HepG2 (cell line): Measurements from ENCODE around the gene INO80B. TPM values are rescaled to one million over a fixed set of nuclear protein-coding genes. Genes with fewer than 3 reads are reported as not detected.

Experiments used
- ADNP ChIP-seq: sonication (generic); formaldehyde crosslinking; IDR thresholded peaks from 2 replicates; pipeline ENCODE4 v1.4.0; 2020; ENCODE audit warnings: missing genetic modification reagents
- AGO2 ChIP-seq: fragments of 200-400 bp; formaldehyde crosslinking; optimal IDR thresholded peaks from 2 replicates; pipeline ENCODE3; 2017; ENCODE audit warnings: mild to moderate bottlenecking, low read depth, low read length, moderate library complexity
- ATM ChIP-seq: fragments of 450-650 bp; IDR thresholded peaks from 2 replicates; pipeline ENCODE4 v1.7.1; 2017; ENCODE audit warnings: mild to moderate bottlenecking, borderline replicate concordance
- ELF1 ChIP-seq: sonication (generic); formaldehyde crosslinking; IDR thresholded peaks from 2 replicates; pipeline ENCODE4 v1.4.0; 2020; ENCODE audit warnings: missing genetic modification reagents
- FOXO4 ChIP-seq: sonication (generic); formaldehyde crosslinking; conservative IDR thresholded peaks from 2 replicates; pipeline ENCODE4 v1.8.1; 2023; ENCODE audit warnings: missing genetic modification reagents
- KDM2A ChIP-seq: sonication (generic); formaldehyde crosslinking; IDR thresholded peaks from 2 replicates; pipeline ENCODE4 v1.4.0; 2020; ENCODE audit warnings: low read depth, missing genetic modification reagents, borderline replicate concordance
- NCOR1 ChIP-seq: fragments of 200-600 bp; sonication (generic); IDR thresholded peaks from 2 replicates; pipeline ENCODE4 v1.7.0; 2017; ENCODE audit warnings: antibody characterized with exemption, low read length, borderline replicate concordance
- POLR2A ChIP-seq, 2 experiments: IDR thresholded peaks; 2 replicates each; pipeline ENCODE4 v1.6.1; 2011; ENCODE audit warnings: low read depth in 2 of 2, low read length in 2 of 2, mild to moderate bottlenecking in 1 of 2, moderate library complexity in 1 of 2; ENCODE audit not compliant: insufficient read depth in 1 of 2
- PPARG ChIP-seq: conservative IDR thresholded peaks from 2 replicates; pipeline ENCODE4 v1.6.1; 2016; ENCODE audit warnings: missing biosample characterization, missing genetic modification reagents
- PRMT3 ChIP-seq: sonication (generic); formaldehyde crosslinking; IDR thresholded peaks from 2 replicates; pipeline ENCODE4 v1.8.1; 2022; ENCODE audit warnings: low read depth, mild to moderate bottlenecking, moderate library complexity, missing genetic modification reagents, borderline replicate concordance
- SKI ChIP-seq: fragments of 450-650 bp; IDR thresholded peaks from one replicate; pipeline ENCODE4 v1.6.1; 2018; ENCODE audit warnings: mild to moderate bottlenecking; ENCODE audit not compliant: partially characterized antibody
- SRY ChIP-seq: sonication (generic); formaldehyde crosslinking; IDR thresholded peaks from 2 replicates; pipeline ENCODE4 v1.8.0; 2022; ENCODE audit warnings: mild to moderate bottlenecking, missing genetic modification reagents
- TAF15 ChIP-seq: fragments of 200-400 bp; formaldehyde crosslinking; IDR thresholded peaks from one replicate; pipeline ENCODE4 v1.6.1; 2018; ENCODE audit warnings: mild to moderate bottlenecking, low read depth, low read length; ENCODE audit not compliant: poor library complexity, severe bottlenecking
- TFDP2 ChIP-seq: sonication (generic); formaldehyde crosslinking; IDR thresholded peaks from 2 replicates; pipeline ENCODE4 v1.4.0; 2020; ENCODE audit warnings: missing genetic modification reagents
- THYN1 ChIP-seq: sonication (generic); formaldehyde crosslinking; IDR thresholded peaks from 2 replicates; pipeline ENCODE4 v1.8.1; 2023; ENCODE audit warnings: low read depth, mild to moderate bottlenecking, moderate library complexity, missing genetic modification reagents, borderline replicate concordance
- TP53 ChIP-seq: sonication (generic); formaldehyde crosslinking; conservative IDR thresholded peaks from 2 replicates; pipeline ENCODE4 v1.4.0; 2020; ENCODE audit warnings: missing genetic modification reagents
- TRIM24 ChIP-seq: sonication (generic); formaldehyde crosslinking; IDR thresholded peaks from 2 replicates; pipeline ENCODE4 v1.8.0; 2022; ENCODE audit warnings: mild to moderate bottlenecking, missing genetic modification reagents
- ZBTB2 ChIP-seq: sonication (generic); formaldehyde crosslinking; IDR thresholded peaks from 2 replicates; pipeline ENCODE4 v1.8.0; 2022; ENCODE audit warnings: low read depth, missing genetic modification reagents
- ZFP82 ChIP-seq: sonication (generic); formaldehyde crosslinking; IDR thresholded peaks from 2 replicates; pipeline ENCODE4 v1.5.1; 2020; ENCODE audit warnings: mild to moderate bottlenecking, missing genetic modification reagents, borderline replicate concordance
- ZNF572 ChIP-seq: sonication (generic); formaldehyde crosslinking; IDR thresholded peaks from 2 replicates; pipeline ENCODE4 v1.5.1; 2020; ENCODE audit warnings: mild to moderate bottlenecking, missing genetic modification reagents
- ZNF678 ChIP-seq: sonication (generic); formaldehyde crosslinking; IDR thresholded peaks from 2 replicates; pipeline ENCODE4 v1.4.0; 2020; ENCODE audit warnings: mild to moderate bottlenecking, missing genetic modification reagents
- ZNF687 ChIP-seq: sonication (generic); formaldehyde crosslinking; IDR thresholded peaks from 2 replicates; pipeline ENCODE4 v1.5.1; 2020; ENCODE audit warnings: mild to moderate bottlenecking, missing genetic modification reagents, moderate library complexity
- ZNF749 ChIP-seq: sonication (generic); formaldehyde crosslinking; IDR thresholded peaks from 2 replicates; pipeline ENCODE4 v1.8.0; 2022; ENCODE audit warnings: mild to moderate bottlenecking, missing genetic modification reagents, moderate library complexity, borderline replicate concordance
- ZNF792 ChIP-seq: IDR thresholded peaks from 2 replicates; pipeline ENCODE4 v1.6.1; 2016
- polyA plus RNA-seq, 8 experiments: library from polyadenylated mRNA; depleted of rRNA in 3 of 8; stranded (reverse) in 7 of 8; unstranded in 1 of 8; fragments of >200 nt; fragmentation: Illumina TruSeq in 4 of 8; extraction: Trizol in 4 of 8; gene quantifications; 2 replicates each; pipeline versions ENCODE4 v1.2.1 to v1.2.3, GENCODE V29; 2011 to 2016; ENCODE audit warnings: low read depth in 4 of 8, missing spikeins in 1 of 8, mixed read lengths in 1 of 8; ENCODE audit not compliant: insufficient read depth in 1 of 8
- total RNA-seq, 5 experiments: library from RNA; depleted of rRNA; stranded (reverse); fragments of >200 nt; fragmentation: Illumina TruSeq; extraction: Trizol; gene quantifications; 2 replicates each; pipeline ENCODE4 v1.2.3, GENCODE V29; 2016; ENCODE audit warnings: low read depth in 1 of 5

INO80B gene
- total and polyA plus RNA-seq, 2 of the 13 experiments (the other 11 are each of a cell fraction or from before 2014, with no cell fraction given), result 6.2 to 14.5 TPM

GRCh38 chr2:74502147-74502719 lies 47.3 kb downstream of the INO80B start (continued):
- TF ChIP-seq ADNP (CRISPR knock-in tag) (no peak), ELF1 (CRISPR knock-in tag) (no peak), ZNF792 (CRISPR knock-in tag) (peak; percentile 94), PPARG (CRISPR knock-in tag) (peak; percentile 76), SKI (peak; percentile 89), AGO2 (no peak), POLR2A (IDR thresholded peaks at IDR 0.05; ENCODE audit: insufficient read depth in 1 of 2, low read depth in 2 of 2, low read length in 2 of 2) (peak in 1 of 2 experiments; percentile 75; a peak in 2 of 4 replicates), THYN1 (CRISPR knock-in tag) (no peak), FOXO4 (CRISPR knock-in tag) (no peak), ZNF749 (CRISPR knock-in tag) (0 out of 2 replicates have a peak, but pooled peaks have one; percentile 12), TFDP2 (CRISPR knock-in tag) (no peak), TRIM24 (CRISPR knock-in tag) (no peak; the same call in 1 of the 2 replicates), ZFP82 (CRISPR knock-in tag) (no peak), ZNF572 (CRISPR knock-in tag) (no peak), TAF15 (no peak), ZNF687 (CRISPR knock-in tag) (no peak), ZNF678 (peak; percentile 17), KDM2A (CRISPR knock-in tag) (peak; percentile 89), NCOR1 (peak; percentile 97), SRY (CRISPR knock-in tag) (no peak), TP53 (CRISPR knock-in tag) (no peak), PRMT3 (CRISPR knock-in tag) (no peak), ZBTB2 (CRISPR knock-in tag) (peak; percentile 86), ATM (no peak)
